Measurements from ENCODE around the gene ANKS1B. TPM values are rescaled to one million over a fixed set of nuclear protein-coding genes. Genes with fewer than 3 reads are reported as not detected.

The ANKS1B gene
- total RNA-seq, 1 experiment from 2014 or later, result 5.8 TPM

GRCh38 chr12:98999559-98999958, 985.2 kb downstream of the ANKS1B start (continued):
- TF ChIP-seq ZNF512 (CRISPR knock-in tag; IDR thresholded peaks at IDR 0.05; ENCODE audit: borderline replicate concordance), result no peak
- TF ChIP-seq HMGXB4 (CRISPR knock-in tag; IDR thresholded peaks at IDR 0.05), result no peak

- Mint-ChIP-seq H3K36me3 (no peaks in the 10 kb centered on the region), H3K27ac (no peak overlapping the region), H3K9me3 (no peaks in the 10 kb centered on the region), H3K4me3 (no peak overlapping the region), H3K27me3 (ENCODE audit: low read depth) (no peaks in the 10 kb centered on the region), H3K4me1 (no peaks in the 10 kb centered on the region)
- ATAC-seq (peak; percentile 73), DNase-seq (ENCODE audit: low spot score) (no peak)
- peak; percentile 40 for TF ChIP-seq CTCF (IDR thresholded peaks at IDR 0.05)
- no peak for TF ChIP-seq NR1H2 (CRISPR knock-in tag; IDR thresholded peaks at IDR 0.05)
- POLR2A ChIA-PET, result interaction anchor here (0.6 kb wide), 1 partner anchor 571 kb away, joined by 4 read pairs; no protein-coding TSS in a partner anchor
- CTCF ChIA-PET, result interaction anchor here (0.5 to 2.2 kb wide), 53 partner anchors 11 to 1237 kb away, joined by 3 to 15 read pairs (median 4); partner anchors contain the start of gene SLC25A3
Measured at GRCh38 chr12:98998697-98999299, 985.9 kb downstream of the ANKS1B start.

GRCh38 chr12:98997899-98998298, 986.8 kb downstream of the ANKS1B start:
- Mint-ChIP-seq H3K4me1 (no peaks in the 10 kb centered on the region), H3K36me3 (no peaks in the 10 kb centered on the region), H3K27me3 (ENCODE audit: low read depth) (no peaks in the 10 kb centered on the region), H3K9me3 (no peaks in the 10 kb centered on the region), H3K27ac (no peak overlapping the region), H3K4me3 (no peak overlapping the region)
- ATAC-seq (no peak), DNase-seq (ENCODE audit: low spot score) (no peak)
- POLR2A ChIA-PET, result no interaction called here
- CTCF ChIA-PET, result interaction anchor here (0.7 to 2.2 kb wide), 8 partner anchors 11 to 573 kb away, joined by 3 to 15 read pairs (median 6); no protein-coding TSS in a partner anchor
- TF ChIP-seq RELA (CRISPR knock-in tag; IDR thresholded peaks at IDR 0.05; ENCODE audit: borderline replicate concordance), result no peak
- no peak for TF ChIP-seq JUN (CRISPR knock-in tag; IDR thresholded peaks at IDR 0.05)
- no peak for TF ChIP-seq MLX (CRISPR knock-in tag; IDR thresholded peaks at IDR 0.05)
- no peak for TF ChIP-seq MAX (CRISPR knock-in tag; IDR thresholded peaks at IDR 0.05)
- no peak for TF ChIP-seq CTCF (IDR thresholded peaks at IDR 0.05)
- TF ChIP-seq JAZF1 (CRISPR knock-in tag; IDR thresholded peaks at IDR 0.05), result no peak
- no peak for TF ChIP-seq NR3C1 (CRISPR knock-in tag; conservative IDR thresholded peaks at IDR 0.05; ENCODE audit: low read depth)

GRCh38 chr12:98990648-98991047, 994.1 kb downstream of the ANKS1B start:
- ATAC-seq, result no peak
- no peak for DNase-seq (ENCODE audit: low spot score)
- H3K9me3 Mint-ChIP-seq, result peaks cover 10% of the 10 kb centered on the region
- ChIA-PET CTCF (no interaction called here), POLR2A (no interaction called here)
- H3K36me3 Mint-ChIP-seq, result no peaks in the 10 kb centered on the region
- H3K27ac Mint-ChIP-seq, result no peak overlapping the region
- no peaks in the 10 kb centered on the region; the same call in 1 of the 2 replicates for H3K27me3 Mint-ChIP-seq (ENCODE audit: low read depth)
- no peak overlapping the region for H3K4me3 Mint-ChIP-seq
- H3K4me1 Mint-ChIP-seq, result no peaks in the 10 kb centered on the region
- TF ChIP-seq NFATC4 (CRISPR knock-in tag; IDR thresholded peaks at IDR 0.05), result no peak
- TF ChIP-seq FOXP4 (CRISPR knock-in tag; IDR thresholded peaks at IDR 0.05), result no peak
- no peak for TF ChIP-seq CTCF (IDR thresholded peaks at IDR 0.05)
- no peak for TF ChIP-seq ZNF263 (CRISPR knock-in tag; IDR thresholded peaks at IDR 0.05; ENCODE audit: low read depth)
- no peak for TF ChIP-seq CREB1 (CRISPR knock-in tag; IDR thresholded peaks at IDR 0.05)
